AG09319 (cell line): Measurements from ENCODE around the gene PCDH9.
"Not testable (repeated sequence)": the region's sequence is repeated elsewhere in the genome, so short reads cannot be mapped to it uniquely, and the experiment has no call there.

ENCODE experiments used
- DNase-seq: peaks from one replicate; pipeline ENCODE4 v3.0.0-alpha.2; 2010; ENCODE audit warnings: low read depth; ENCODE audit errors: extremely low read depth
- TF ChIP-seq, protein P1 (sequence below): IDR thresholded peaks from 2 replicates; pipeline ENCODE4 v1.5.1; 2011; ENCODE audit warnings: low read depth, mild to moderate bottlenecking, inconsistent platforms, low read length, moderate library complexity

Gene PCDH9

DNA sequence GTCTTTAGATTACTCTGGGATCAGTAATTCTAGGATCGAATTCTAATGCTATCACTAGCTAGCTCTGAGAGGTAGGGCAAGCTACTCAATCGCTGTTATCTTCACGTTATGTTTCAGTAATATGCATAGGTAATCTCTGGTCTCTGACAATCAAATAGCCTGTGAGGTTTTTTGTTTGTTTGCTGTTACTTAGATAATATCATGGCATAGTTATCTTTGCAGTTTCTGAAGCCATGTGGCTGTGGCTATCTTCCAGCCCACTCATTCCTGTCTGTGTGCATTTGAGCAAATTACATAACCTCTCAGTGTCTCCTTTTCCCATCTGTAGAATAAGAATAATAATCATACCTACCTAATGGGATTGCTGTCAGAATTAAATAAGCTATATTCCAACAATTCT lies 330.2 kb downstream of the PCDH9 start:
- no peak for DNase-seq
- TF ChIP-seq, protein P1, sequence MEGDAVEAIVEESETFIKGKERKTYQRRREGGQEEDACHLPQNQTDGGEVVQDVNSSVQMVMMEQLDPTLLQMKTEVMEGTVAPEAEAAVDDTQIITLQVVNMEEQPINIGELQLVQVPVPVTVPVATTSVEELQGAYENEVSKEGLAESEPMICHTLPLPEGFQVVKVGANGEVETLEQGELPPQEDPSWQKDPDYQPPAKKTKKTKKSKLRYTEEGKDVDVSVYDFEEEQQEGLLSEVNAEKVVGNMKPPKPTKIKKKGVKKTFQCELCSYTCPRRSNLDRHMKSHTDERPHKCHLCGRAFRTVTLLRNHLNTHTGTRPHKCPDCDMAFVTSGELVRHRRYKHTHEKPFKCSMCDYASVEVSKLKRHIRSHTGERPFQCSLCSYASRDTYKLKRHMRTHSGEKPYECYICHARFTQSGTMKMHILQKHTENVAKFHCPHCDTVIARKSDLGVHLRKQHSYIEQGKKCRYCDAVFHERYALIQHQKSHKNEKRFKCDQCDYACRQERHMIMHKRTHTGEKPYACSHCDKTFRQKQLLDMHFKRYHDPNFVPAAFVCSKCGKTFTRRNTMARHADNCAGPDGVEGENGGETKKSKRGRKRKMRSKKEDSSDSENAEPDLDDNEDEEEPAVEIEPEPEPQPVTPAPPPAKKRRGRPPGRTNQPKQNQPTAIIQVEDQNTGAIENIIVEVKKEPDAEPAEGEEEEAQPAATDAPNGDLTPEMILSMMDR = no peak

DNA sequence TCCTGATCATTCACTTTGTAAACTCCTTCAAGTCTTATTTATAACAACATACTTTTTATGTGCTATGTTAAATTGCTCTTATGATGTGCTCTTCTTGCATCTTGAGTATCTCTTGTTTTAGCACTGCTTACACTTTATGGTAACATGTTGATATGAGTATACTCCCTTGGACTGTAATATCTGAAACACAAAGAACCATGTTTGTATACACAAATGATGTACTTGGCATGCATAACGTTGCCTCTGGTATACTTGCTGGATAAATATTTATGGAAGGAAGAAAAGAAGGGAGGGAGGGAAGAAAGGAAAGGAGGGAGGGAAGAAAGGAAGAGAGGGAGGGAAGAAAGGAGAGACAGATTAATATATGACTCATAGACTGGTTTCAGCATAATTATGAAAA lies 333.2 kb downstream of the PCDH9 start:
- TF ChIP-seq, protein P1 = no peak
- DNase-seq = no peak

DNA sequence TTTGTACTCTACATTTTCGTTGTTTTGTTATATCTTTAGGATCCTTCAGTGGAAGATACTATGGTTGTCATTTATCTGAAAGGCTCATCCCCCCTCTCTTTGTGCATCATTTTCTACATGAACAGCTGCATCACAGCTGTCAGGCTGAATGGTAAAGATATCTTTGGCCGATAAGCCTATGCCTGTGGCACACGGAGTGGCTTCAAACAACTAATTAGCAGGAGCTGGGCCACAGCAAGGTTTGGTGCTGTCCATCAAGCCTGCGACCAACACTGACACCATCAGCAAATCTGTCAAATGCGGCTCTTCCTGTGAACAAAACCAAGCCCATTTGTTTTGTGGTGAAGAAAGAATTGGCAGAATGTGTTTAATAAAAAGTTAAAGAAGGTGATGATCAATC lies 334.4 kb downstream of the PCDH9 start:
- no peak for DNase-seq
- TF ChIP-seq, protein P1 = no peak

DNA sequence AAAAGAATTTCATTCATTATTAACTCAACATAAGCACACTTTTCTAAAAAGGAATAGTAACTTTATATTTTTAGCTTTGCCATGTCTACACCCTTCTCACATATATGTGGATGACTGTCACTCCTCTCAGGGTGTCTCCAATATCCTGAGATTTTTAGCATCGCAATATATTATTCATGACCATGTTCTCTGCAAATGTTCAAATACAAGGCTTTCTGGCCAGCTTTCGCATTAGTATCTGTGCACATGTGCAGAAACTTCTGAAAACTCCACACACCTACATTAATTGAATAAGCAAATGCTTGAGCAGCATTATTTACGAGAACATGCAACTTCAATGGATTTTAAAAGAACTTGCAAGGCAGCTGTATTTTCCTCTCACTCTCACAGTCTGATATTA lies 334.8 kb downstream of the PCDH9 start:
- TF ChIP-seq, protein P1 = no peak
- no peak for DNase-seq

DNA sequence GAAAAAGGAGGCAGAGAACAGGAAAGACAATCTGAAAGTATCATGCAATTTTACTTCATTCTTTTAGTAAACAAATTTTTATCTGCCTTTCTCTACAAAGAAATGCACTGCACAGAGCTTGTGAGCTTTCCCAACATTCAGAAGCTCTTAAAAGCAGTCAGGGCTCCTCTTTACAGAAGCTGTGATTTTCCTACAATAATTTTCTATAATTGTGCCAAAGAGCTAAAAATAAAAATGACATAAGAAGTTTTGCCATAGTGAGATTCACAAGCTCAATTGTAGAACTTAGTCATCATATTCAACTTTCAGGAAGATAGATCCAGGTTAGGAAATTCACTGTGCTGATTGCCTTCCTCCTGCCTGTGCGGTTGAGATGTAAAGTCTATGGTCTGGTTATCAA lies 341.4 kb downstream of the PCDH9 start:
- DNase-seq = no peak
- TF ChIP-seq, protein P1 = no peak

DNA sequence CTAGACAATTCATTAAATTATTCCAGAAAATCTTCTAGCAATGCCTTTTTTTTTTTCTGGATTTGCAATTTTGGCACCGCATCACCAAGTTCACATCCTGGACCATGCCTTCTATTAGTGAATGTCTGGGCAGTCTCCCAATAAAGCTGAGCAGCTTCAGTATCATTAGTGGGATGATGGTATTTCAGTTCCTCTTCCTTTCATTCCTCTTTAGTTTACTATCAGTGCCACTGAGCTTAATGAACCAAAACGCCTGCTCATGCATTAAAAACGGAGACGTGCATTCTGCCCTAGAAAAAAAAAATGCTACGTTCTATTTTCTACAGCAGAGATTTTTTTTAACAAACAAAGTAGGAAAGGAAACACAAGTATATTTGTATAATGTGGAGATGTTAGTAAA lies 343.0 kb downstream of the PCDH9 start:
- no peak for DNase-seq
- TF ChIP-seq, protein P1 = no peak

DNA sequence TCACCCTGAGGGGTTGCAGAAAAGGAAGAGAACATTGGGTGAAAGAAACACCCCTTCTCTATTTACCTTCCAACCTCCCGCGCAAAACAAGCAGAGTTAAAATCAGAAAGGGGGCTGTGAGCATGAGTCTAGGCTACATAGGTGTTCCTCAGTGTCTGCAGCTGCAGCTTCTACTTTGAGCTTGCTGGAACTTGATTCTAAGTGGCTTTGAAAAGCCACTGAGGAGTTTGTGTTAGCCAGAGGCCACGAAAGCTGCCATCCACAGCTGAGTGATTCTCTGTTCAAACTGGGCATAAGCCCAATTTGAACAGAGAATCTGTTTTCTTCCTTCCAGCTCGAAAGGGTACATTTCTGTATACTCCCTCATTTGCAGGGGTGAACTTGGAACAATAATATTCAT lies 343.9 kb downstream of the PCDH9 start:
- TF ChIP-seq, protein P1 = no peak

DNA sequence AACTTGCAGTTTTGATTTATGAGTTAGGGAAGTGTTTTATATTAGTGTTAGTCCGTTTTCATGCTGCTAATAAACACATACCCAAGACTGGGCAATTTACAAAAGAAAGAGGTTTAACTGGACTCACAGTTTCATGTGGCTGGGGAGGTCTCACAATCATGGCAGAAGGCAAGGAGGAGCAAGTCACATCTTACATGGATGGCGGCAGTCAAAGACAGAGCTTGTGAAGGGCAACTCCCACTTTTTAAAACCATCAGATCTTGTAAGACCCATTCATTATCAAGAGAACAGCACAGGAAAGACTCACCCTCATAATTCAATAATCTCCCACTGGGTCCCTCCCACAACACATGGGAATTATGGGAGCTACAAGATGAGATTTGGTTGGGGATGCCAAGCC lies 349.0 kb downstream of the PCDH9 start:
- not testable (repeated sequence) for DNase-seq

More for the DNA sequence above, 343.9 kb downstream of the PCDH9 start:
- no peak for DNase-seq
